Testis (tissue), 2 donors: ENCODE results near the gene STARD13.

ENCODE experiments used
- CTCF ChIP-seq, 3 experiments: fragments of 450-650 bp in 2 of 3; fragments of 200-600 bp in 1 of 3; sonication (generic) in 1 of 3; IDR thresholded peaks; one replicate each; pipeline ENCODE4 v1.5.1; 2016 to 2019; ENCODE audit warnings: antibody characterized with exemption in 3 of 3, mild to moderate bottlenecking in 2 of 3, moderate library complexity in 1 of 3
- POLR2A ChIP-seq: fragments of 450-650 bp; IDR thresholded peaks from one replicate; pipeline ENCODE4 v1.6.1; 2017; ENCODE audit warnings: antibody characterized with exemption, mild to moderate bottlenecking, moderate library complexity

GRCh38 chr13:33326246-33326645 lies 40.7 kb upstream of the STARD13 start:
- TF ChIP-seq POLR2A (no peak), CTCF (IDR thresholded peaks at IDR 0.05) (no peak)
